ENCODE measurements around the gene INPP5D. TPM values are rescaled to one million over a fixed set of nuclear protein-coding genes. Genes with fewer than 3 reads are reported as not detected.

The INPP5D gene
- total RNA-seq, 1 donor from 2014 or later: 7.6 TPM

DNA sequence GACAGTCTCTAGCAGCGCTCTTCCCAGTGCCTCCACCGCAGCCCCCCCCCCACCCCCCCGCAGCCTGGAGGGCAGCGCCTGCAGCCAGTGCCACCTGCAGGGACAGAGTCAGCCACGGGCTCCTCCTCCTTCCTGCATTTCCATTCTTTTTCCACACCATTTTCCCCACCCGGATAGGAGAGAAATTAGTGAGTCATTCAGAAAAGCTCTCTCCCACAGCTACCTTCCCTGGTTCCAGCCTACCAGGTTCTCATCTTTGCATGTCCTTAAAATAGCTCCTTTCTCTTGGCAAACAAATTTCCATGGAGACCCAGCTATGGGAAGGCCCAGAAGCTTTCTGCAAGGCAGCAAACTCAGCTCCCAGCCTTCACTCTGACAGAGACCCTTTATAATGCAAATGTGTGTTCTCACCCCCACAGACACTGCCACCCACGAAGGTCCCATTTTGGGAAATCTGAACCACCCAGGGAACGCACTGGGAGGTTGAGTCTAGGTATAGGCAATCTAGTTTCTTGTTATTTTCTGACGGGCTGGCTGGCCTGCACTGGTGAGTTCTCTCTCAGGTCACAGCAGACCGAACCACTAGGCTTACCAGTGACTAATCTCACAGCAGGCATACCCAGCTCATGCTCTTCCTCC is 149.5 kb downstream of the INPP5D start:
- DNase-seq: no peak

DNA sequence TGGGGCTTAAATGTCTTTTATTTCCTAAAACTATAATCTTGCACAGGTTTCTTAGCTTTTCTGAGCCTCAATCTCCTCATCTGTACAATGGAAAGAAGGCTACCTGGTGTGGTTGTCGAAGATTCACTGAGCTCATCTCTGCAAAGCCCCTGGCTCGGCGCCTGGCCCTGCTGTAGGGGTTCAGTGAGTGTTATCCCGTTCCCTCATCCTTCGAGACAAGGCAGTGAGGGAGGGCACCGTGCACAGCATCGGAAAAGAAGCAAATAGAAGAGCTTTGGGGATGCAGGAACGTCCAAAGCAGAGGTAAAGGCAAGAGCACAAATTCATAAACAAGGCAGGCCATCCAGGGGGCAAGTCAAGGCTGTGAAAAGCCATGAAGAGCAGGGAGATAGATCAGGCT is 150.1 kb downstream of the INPP5D start:
- no peak for DNase-seq

DNA sequence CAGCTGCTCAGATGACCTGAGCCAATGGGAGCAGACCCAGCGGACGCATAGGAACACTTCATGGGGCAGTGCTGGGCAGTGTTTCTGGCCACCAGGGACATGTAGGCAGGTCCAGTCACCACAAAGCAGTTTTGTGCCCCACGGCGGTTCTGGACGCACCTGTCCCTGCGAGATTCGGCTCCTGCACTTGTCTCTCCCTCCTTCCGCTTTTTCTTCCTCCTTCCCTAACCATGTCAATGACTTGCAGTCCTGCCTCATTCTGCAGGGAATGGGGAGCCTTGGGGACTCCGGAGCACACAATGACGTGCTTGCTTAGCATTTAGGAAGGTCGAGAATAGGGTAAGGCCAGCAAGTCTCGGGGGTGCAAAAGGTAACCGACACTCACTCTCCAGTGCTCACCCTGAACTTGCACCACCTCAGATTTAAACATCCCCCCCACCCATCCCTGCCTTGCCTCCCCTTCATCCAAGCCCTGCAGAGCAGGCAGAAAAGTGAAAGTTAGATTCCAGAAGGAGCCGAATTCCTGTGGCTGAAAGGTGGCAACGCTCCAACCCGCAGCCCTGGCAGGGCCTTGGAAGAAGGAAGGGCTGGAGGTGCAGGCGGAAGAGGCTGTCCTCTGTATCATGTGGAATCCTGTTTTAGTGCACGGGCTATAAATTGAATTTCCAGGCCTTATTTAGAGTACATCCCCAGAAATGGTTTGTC is 150.9 kb downstream of the INPP5D start:
- peak; percentile 30 for DNase-seq

DNA sequence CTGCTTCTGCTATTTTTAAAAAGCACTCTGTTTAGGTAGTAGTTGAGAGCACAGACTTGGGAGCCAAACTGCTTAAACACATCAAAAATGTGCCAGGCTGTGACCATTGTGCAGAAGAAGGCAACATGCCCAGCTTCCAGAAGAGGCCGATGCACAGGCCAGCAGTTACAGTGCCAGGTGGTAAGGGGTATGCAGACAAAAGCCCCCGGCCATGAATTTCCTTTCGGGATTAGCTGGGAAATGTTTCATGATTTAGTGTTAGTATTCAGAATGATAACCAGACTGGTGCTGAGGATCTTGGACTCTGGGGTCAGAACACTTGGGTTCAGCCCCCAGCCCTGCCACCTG is 151.4 kb downstream of the INPP5D start:
- DNase-seq: no peak

DNA sequence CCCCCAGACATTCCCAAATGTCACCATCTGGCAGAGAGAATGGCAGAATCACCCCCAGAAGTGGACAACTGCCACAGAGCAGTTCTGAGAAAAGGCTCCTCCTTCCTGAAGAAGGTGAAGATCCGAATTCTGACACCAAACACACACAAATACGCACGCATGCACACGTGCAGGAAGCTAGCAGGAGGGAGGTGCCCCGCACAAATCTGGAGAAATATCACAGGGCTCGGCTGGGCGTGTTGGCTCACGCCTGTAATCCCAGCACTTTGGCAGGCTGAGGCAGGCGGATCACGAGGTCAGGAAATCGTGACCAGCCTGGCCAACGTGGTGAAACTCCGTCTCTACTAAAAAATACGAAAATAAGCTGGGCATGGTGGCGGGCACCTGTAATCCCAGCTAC is 152.9 kb downstream of the INPP5D start:
- no peak for DNase-seq

DNA sequence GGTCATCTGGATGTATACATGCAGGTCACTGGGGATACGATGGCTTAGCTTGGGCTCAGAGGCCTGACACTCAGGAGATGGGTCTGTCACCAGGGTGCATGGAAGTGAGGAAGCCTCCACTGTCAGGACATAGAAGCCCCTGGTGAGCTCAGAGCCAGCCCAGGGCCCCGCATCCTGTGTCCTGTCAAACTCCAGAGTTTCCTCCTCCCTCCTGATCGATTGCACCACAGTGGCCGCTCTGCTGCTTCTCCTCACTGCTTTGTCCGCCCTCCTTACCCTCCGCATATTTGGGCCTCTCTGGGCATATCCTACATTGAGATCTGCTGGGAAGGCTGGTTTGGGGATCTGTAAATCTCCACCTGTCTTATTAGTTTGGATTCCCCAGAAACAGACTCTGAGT is 153.8 kb downstream of the INPP5D start:
- DNase-seq: no peak

DNA sequence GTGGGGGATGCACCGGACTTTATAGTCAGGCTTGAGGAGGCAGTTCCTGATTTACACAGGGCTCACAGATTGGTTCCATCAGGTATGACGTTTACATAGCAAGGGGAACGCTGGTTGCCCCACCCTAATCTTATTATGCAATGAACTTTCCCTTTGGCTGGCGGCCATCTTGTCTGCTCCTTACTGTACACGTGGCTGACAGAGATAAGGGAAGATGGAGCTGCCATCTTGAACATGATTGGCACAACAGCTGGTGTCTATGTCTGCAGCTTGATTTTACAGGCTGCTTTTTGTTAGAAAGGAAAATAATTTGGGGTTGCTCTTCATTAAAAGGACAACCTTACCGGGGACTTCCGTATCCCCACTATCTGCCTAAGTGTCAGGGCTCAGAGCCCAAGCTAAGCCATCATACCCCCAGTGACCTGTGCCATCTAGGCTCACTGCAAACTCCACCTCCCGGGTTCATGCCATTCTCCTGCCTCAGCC is 157.8 kb downstream of the INPP5D start:
- DNase-seq: no peak

DNA sequence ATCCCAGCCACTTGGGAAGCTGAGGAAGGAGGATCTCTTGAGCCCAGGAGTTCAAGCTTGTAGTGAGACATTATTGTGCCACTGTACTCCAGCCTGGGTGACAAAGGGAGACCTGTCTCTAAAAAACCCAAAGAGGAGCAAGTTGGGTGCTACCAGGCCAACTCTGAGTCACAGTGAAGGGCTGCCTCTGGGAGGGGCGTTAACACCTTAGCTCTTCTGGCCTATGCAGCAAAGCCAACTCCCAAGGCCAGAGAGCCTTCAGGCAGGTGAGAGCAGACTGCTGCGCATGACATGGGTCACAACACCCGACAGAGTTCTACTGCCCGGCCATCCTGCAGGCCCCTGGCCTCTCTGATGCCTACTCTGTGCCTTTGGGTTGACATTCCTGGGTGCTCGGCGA is 158.7 kb downstream of the INPP5D start:
- DNase-seq: no peak

DNA sequence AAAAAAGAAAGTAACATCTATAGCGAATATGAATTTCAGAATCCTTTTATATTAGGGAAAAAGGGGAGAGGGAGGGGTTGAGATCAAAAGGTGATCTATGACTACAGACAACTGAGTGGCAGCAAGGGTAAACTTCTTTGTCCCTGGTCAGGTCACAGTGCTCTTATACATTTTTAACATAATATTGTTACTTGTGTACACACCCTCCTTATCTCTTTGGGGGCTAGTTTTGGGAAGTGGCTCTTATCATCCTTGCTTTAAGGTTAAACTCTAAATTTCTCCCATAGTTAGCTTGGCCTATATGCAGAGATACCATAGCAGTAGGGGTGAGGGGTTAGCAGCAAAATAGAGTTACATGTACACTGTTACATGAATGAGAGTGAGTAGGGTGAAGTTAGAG is 159.7 kb downstream of the INPP5D start:
- no peak for DNase-seq

DNA sequence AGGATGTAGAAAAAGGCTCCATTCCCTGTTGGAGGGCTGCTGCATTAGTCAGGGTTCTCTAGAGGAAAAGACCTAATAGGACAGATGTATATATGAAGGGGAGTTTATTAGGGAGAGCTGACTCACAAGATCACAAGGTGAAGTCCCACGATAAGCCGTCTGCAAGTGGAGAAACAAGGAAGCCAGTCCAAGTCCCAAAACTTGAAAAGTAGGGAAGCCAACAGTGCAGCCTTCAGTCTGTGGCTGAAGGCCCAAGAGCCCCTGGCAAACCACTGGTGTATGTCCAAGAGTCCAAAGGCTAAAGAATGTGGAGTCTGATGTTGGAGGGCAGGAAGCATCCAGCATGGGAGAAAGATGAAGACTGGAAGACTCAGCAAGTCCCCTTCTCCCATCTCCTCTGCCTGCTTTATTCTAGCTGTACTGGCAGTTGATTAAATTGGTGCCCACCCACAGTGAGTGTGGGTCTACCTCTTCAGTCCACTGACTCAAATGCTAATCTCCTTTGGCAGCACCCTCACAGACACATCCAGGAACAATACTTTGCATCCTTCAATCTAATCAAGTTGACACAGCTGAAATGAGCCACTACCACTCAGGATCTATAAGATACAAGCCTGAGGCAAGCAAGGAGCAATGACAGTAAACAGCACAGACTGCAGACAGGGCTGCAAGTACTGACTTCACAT is 161.4 kb downstream of the INPP5D start:
- no peak for DNase-seq

DNA sequence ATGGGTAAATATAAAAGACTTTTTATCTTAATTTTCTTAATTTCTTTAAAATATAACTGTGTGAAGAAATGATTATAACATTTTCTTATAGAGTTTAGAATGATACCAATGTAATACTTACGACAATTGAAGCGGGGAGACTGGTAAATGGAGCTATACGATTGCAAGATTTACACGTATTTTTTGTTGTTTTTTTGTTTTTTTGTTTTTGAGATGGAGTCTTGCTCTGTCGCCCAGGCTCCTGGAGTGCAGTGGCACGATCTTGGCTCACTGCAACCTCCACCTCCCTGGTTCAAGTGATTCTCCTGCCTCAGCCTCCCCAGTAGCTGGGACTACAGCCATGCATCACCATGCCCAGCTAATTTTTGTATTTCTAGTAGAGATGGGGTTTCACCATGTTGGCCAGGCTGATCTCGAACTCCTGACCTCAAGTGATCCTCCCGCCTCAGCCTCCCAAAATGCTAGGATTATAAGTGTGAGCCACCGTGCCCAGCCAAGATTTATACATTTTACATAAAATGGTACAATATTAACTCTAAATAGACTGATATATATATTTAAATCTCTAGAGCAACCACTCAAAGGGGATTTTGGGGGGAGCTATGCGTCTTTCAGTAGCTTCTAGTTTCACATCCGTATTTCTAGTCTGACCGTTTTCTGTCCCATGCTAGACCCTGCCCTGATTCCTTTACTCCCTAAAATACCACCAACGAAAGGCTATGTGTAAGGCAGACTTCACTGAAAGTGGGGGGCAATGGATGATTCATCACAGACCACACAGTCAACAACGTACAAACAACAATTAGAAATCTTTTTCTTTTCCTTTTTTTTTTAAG is 163.1 kb downstream of the INPP5D start:
- no peak for DNase-seq

DNA sequence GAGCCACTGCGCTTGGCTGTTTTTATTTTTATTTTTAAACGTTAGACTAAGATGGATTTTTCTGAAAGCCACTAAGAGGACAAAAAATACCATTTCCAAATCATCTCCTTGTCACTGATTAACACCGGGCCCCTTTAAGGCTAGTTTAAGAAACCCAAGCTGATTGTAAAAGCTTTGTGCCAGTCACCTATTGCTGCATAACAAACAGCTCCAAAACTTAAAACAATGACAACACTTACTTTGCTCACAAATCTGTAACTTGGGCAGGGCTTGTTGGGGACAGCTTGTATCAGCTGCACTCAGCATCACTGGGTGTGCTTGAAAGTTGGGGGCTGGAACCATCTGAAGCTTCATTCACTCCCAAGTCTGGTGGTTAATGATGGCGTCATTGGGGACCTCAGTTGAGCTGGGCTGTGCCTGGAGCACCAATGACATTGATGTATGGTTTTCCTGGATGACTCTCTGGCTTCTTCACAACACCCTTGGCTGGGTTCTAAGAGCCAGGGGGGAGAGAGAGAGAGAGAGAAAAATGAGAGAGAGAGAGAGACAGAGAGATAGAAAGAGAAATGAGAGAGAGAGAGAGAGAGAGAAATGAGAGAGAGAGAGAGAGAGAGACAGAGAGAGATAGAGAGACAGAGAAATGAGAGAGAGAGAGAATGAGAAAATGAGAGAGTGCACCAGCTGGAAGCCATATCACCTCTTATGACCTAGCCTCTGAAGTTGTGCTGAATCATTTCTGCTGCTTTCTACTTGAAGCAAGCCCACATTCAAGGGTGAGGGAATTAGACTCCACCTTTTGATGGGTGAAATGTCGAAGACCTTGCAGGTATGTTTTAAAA is 165.3 kb downstream of the INPP5D start:
- no peak for DNase-seq

DNA sequence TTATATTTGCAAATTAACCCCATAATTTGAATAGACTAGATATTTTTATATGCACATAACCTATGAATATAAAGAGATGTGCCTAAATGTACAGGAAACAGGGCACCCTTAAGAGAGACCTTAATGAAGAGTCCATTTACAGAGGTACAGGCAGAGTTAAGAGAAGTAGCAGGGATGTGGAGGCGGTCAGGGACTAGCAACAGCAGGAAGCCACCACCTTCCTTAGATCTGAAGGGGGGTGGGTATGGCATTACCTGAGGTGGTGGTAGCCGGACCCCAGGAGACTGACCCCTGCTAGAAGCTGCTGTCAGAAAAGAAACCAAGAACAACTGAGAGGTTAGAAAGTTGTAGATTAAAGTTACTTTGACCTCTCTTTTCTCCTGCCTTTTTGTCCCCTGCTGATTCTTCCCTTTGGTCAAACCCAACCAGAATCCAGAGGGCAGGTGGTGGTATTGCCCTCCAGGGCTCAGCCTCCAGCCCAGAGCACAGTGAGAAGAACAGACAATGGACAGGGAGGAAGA is 166.4 kb downstream of the INPP5D start:
- DNase-seq: no peak

DNA sequence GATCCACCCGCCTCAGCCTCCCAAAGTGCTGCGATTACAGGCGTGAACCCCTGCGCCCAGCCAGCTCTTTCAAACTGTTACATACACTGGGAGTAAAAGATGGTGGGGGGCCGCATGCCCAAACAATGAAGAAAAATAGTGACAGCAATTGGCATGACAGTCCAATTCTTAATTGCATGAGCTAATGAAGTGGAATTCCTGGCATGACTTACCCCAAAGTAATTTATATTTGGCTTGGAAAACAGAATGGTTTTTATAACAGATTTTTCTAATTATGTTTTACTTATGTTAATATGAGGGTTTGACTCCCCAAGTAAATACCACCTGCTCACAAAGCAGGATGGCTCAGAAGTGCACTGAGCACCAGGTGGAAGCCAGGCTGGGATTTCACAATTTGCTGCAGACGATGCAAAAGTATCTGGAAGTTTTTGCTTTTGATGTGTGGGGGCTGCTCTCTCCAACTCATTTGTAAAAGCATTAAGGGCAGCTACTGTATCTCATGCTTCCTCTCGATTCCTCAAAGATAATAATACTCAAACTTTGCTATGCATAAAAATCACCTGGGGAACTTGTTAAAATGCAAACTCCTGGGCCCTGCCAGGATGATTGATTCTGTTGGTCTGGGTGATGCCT is 167.3 kb downstream of the INPP5D start:
- DNase-seq: peak; percentile 31

DNA sequence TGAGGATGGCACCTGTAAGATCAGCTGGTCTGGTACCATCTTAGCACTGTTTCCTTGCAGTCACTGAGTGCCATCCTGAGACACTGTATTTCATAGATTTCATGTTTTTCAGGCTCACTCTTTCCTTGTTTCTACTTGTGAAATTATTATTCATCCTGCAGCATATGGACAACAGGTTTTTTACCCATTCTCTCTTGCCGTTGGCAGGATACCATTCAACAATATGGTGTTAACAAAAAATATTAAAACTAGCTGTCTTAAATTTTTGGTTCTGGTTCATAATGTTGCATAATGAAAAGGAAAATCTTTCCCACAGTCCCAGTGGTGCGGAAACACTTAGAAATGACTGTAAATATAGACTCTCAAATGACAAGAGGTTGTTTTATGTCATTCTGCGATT is 168.2 kb downstream of the INPP5D start:
- peak; percentile 82 for DNase-seq

DNA sequence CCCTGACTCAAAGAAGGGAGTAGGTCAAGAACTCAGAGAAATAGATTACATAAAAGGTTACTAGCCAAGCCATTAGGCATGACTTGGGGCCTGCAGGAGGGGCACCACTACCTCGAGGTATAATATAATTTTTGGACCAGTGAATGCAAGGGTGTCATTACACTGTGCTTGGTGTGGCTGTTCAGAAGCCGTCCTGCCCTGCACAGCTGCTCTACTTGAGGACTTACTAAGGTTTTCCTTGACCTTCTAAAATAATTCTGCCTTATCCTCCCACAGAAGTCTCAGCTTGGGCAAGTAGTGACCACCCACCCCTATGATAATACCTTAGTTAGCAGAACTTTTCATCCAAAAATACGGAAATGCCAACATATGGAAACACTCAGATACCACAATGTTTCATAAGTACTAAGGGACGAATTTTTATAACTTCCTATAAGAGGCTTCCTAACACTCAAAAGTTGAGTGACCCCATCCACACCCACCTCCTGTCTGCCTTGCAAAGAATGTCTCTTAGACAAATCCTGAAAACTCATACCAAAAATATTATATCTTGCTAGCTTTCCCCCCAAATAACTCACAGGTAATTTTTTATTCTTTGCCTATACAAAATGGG is 173.6 kb downstream of the INPP5D start:
- DNase-seq: no peak

DNA sequence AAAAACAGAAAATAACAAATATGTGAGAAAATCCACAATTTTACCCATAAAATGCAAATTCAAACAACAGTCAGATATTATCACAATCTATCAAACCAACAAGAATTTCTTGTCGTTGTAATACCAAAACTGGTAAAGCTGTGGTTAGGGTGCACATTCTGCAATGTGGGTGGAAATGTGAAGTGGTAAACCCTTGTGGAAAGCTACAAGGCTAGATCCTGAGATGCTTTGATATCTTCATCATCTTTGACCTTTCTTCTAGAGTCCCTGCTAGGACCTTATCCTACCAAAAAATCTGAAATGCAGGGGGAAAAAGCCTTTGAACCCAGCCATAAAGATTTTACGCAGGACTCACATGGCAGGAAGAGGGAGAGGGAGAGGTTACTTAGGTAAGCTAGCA is 174.1 kb downstream of the INPP5D start:
- DNase-seq: no peak

DNA sequence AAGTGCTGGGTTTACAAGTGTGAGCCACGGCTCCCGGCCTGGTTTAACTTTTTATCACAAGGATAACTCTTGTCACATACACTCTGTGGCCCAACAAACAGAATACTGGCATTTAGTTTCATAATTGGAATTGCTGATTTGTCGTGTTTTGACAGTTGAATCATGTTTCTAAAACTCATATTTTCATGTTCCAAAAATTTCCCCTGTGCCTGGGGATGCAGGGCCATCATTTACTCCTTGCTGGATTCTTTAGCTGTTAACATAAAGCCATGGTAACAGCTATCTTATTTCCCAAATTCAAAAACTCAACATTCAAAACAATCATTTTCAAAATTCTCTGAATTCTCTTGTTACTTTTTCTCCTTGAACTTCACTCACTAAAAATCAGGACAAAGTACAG is 174.9 kb downstream of the INPP5D start:
- DNase-seq: no peak

DNA sequence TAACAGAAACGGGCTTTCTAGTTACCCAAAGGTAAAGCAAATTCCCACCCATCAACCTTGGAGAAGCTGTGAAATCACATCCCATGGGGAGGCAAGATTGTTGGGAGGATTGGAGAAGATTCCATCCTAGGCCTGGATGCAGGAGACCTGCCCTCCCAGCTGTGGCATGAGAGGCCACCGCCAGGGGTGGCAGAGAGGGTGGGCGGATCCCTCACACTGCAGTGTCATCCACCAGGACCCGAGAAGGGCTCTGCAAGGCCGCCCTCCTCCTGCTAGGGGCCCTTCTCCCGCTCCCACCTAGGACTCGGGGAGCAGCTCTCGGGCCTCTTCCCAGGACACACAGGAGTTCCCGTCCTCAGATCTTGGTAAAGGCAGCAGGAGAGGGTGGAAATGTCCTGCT is 175.8 kb downstream of the INPP5D start:
- no peak for DNase-seq

DNA sequence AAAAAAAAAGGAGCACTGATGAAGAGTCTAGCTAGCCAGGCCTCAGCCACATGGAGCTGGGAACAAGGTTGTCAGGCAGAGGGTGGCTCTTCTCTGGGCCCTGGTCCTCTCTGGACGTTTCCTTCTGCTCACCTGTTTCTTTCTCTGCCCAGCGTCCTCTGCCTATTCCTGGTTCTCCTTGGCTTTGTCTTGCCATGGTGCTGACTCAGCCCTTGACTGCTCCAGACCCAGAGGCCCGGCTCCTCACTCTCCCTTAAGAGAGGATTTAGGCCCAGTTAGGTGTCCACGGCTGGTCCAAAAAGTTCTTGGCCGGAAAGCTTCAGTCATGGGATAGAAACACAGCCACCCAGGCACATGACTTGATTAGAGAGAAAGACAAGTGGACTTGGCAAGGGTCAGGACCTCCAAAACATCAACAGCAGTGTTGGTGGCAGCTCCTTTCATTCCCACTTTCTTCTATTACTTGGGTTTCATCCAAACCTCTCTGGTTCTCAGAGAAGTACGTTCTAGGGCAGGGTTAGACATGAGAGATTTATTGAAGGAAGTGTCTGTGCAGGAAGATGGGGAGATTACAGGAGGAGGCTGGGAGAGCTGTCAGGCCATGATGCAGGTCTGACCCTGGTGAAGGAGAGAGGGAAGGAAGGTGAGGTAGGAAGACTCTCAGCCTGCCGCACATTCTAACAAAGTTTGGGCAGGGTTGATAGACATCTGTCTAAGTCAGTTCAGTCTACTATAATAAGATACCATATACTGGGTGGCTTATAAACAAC is 176.9 kb downstream of the INPP5D start:
- DNase-seq: no peak

Measured in skin of body (tissue), 2 donors.